ENCODE results near the gene ESRP2.
A peak's percentile ranks its signal among the peaks of the same experiment; 100 is the strongest.

ESRP2 gene
- long read RNA-seq, result 0 reads

GRCh38 chr16:68235887-68236136 lies at the start of gene ESRP2:
Gene ESRP2, minus strand, starts transcription at chr16:68236127. Its CDS starts 82 bp downstream, at chr16:68236045.
- H3K27me3 ChIP-seq (ENCODE audit: insufficient read depth, poor library complexity, severe bottlenecking), result no peaks in the 10 kb centered on the region
- no peak within 1 kb of the TSS for H3K27ac ChIP-seq (replicated peaks)
- DNase-seq (ENCODE audit: low read depth in 1 of 2, low spot score in 1 of 2), result no peak
- H3K4me3 ChIP-seq (replicated peaks; ENCODE audit: insufficient read depth, low read length), result peak within 1 kb of the TSS; percentile 45; the same call in 1 of the 2 replicates
- no peak for TF ChIP-seq CTCF (IDR thresholded peaks at IDR 0.05; ENCODE audit: insufficient read depth, low read length)

- Histone ChIP-seq H3K4me3 (replicated peaks; ENCODE audit: insufficient read depth, low read length) (no peak overlapping the region), H3K27me3 (ENCODE audit: insufficient read depth, poor library complexity, severe bottlenecking) (no peaks in the 10 kb centered on the region), H3K27ac (replicated peaks) (peak overlapping the region; percentile 88)
- DNase-seq (ENCODE audit: low read depth in 1 of 2, low spot score in 1 of 2), result no peak
- TF ChIP-seq REST (IDR thresholded peaks at IDR 0.05; ENCODE audit: insufficient replicate concordance, low read depth) (no peak), GABPA (IDR thresholded peaks at IDR 0.05; ENCODE audit: low read depth) (no peak), SPI1 (IDR thresholded peaks at IDR 0.05; ENCODE audit: borderline replicate concordance, low read depth) (no peak)
Measured at GRCh38 chr16:68285683-68286082, 49.8 kb upstream of the ESRP2 start.

GRCh38 chr16:68284847-68285246 lies 48.9 kb upstream of the ESRP2 start:
- peak in 1 of 2 experiments; percentile 77 for DNase-seq (ENCODE audit: low read depth in 1 of 2, low spot score in 1 of 2)
- Histone ChIP-seq H3K4me3 (replicated peaks; ENCODE audit: insufficient read depth, low read length) (no peak overlapping the region), H3K27ac (replicated peaks) (peak overlapping the region; percentile 88), H3K27me3 (ENCODE audit: insufficient read depth, poor library complexity, severe bottlenecking) (no peaks in the 10 kb centered on the region)
- no peak for TF ChIP-seq CTCF (IDR thresholded peaks at IDR 0.05; ENCODE audit: insufficient read depth, low read length)
- TF ChIP-seq SPI1 (IDR thresholded peaks at IDR 0.05; ENCODE audit: borderline replicate concordance, low read depth), result peak; percentile 91
- no peak for TF ChIP-seq GABPA (IDR thresholded peaks at IDR 0.05; ENCODE audit: low read depth)
- TF ChIP-seq POLR2AphosphoS5 (IDR thresholded peaks at IDR 0.05; ENCODE audit: low read depth), result peak; percentile 45; the same call in 1 of the 2 replicates

GRCh38 chr16:68283801-68284598 lies 48.1 kb upstream of the ESRP2 start:
- TF ChIP-seq GABPA (IDR thresholded peaks at IDR 0.05; ENCODE audit: low read depth), result no peak
- TF ChIP-seq CTCF (IDR thresholded peaks at IDR 0.05; ENCODE audit: insufficient read depth, low read length), result no peak
- TF ChIP-seq SPI1 (IDR thresholded peaks at IDR 0.05; ENCODE audit: borderline replicate concordance, low read depth), result no peak
- TF ChIP-seq REST (IDR thresholded peaks at IDR 0.05; ENCODE audit: insufficient replicate concordance, low read depth), result no peak
- TF ChIP-seq POLR2AphosphoS5 (IDR thresholded peaks at IDR 0.05; ENCODE audit: low read depth), result no peak
- DNase-seq (ENCODE audit: low read depth in 1 of 2, low spot score in 1 of 2), result no peak
- Histone ChIP-seq H3K4me3 (replicated peaks; ENCODE audit: insufficient read depth, low read length) (no peak overlapping the region), H3K27ac (replicated peaks) (peak overlapping the region; percentile 88), H3K27me3 (ENCODE audit: insufficient read depth, poor library complexity, severe bottlenecking) (no peaks in the 10 kb centered on the region)
